Measurements from ENCODE around the gene RBMS3.
"Not testable (repeated sequence)": the region's sequence is repeated elsewhere in the genome, so short reads cannot be mapped to it uniquely, and the experiment has no call there.

RBMS3 gene

DNA sequence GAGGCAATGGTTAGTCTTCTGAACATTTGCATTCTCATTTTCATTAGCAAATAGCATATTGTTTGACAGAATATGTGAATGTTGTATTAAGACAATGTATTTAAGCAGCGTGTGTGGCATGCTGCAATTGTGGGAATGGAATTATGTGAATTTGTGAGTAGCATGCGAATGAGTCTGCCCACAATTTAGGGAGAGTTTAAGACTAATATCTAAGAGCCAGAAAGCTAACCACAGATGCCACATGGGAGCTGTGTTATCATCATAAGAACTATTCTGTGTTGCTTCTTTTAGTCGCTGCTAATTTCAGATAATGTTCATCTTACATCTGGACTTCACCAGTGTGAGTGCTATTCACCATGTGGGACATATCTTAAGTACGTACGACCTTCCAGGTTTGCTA is 494.5 kb downstream of the RBMS3 start:
- no peak for DNase-seq (ENCODE audit: low spot score)

DNA sequence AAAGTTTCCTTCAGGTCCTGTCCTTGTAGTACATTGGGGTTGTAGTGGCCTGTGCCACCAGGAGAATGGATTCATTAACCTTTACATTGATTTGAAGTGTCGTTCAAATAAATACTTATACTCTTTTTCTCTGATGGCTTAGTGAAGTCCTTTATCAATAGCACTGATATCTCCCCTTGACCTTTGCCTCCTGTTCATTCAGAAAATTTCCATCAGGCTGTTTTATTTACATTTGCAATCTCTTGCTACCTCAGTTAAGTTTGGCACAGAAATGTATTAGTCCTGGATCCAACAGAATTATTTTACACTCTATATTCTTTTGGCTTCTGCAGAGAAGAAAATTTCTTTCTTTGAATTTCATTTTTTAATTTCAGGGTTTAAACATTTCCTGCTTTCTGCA is 497.0 kb downstream of the RBMS3 start:
- DNase-seq (ENCODE audit: low spot score) = no peak

DNA sequence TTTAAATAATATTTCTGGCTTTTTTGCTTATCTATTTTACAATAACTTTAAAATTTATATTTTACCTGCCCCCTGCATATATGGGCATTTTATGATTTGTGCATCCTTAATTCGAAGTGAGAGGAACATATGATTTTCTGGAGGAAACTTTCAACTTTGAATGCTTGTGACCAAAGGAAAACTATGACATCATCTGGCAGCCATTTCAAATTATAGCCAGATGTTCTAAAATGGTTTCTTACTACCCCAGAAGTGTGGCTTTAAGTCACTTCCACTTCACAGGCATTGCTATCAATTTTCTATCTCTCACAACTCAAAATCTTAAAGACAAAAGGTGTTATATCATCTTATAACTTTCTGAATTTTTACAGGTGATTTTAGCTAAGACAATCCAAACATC is 508.8 kb downstream of the RBMS3 start:
- DNase-seq (ENCODE audit: low spot score) = no peak

DNA sequence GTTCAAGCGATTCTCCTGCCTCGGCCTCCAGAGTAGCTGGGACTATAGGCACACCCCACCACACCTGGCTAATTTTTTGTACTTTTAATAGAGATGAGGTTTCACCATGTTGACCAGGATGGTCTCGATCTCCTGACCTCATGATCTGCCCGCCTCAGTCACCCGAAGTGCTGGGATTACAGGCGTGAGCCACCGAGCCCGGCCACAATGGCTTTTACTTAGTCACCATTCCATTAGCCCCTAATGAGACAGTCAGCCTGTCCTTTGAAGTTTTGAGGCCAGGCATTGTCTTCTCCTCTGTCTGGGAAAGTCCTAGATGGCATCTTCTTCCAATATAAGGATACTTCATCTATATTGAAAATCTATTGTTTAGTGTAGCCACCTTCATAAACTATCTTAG is 515.9 kb downstream of the RBMS3 start:
- no peak for DNase-seq (ENCODE audit: low spot score)

DNA sequence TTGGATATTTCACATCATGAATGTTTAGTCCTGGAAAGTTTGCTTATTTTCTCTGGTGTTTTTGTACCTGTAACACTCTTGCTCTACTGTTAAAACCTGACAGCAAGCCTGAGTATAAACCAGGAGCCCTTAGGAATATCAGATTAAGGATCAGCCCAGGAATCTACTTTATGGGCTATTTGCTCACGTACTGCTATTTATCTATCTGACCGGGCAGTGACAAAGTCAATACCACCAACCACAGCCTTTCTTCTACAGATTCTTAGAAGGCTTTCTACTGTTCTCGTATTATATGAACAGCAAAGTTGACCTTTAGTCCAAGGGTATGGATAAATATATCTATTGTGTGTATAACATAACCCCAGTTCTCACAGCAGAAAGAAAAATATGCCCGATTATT is 521.2 kb downstream of the RBMS3 start:
- DNase-seq (ENCODE audit: low spot score) = no peak

DNA sequence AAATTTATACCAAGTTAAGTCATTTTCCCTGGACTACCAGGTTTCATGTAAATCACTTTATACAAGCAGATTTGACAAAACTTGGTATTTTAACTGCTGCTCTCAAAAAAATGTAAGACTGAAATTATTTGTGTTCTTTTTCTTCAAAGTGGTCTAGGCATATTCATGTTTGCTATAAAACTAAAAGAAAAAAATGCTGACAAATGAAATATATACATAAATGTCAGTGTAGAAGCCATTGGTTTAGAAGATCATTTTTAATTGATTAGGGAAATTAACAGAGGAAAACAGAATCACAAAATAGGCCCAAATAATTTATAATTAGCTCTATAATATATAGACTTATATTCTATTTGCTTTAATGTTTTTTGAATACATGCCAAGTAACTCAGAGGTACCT is 523.2 kb downstream of the RBMS3 start:
- DNase-seq (ENCODE audit: low spot score) = no peak

DNA sequence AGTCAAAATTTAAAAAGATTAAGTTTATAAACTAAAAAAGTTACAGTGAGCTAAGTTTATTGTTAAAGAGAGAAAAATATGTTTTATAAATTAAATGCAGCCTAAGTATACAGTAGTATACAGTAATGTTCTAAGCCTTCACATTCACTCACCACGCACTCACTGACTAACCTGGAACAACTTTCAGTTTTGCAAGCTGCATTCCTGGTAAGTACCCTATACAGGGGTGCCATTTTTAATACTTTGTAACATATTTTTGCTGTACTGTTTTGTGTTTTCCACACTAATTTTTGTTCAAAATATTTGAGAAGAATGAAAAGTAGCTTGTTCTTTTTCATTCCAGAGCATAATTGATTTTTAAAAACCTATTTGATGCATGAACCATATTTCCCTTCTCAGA is 524.9 kb downstream of the RBMS3 start:
- no peak for DNase-seq (ENCODE audit: low spot score)

DNA sequence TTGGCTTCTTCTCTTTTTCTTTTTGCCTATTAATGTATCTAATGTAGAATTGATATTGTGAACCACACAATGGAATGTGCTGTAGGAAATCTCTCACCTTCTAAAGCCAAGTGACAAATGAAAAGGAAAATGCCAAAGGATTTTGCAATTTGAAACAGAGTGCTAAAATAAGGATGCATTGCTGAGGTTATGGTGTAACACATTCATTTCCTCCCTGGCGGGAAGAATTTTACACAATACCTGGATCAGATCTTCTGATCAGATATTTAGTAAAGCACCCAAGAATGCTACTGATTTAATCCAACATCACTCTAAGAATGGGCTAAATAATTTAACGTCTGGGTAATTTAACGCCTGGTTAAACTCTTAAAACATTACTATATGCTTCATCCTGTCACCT is 527.5 kb downstream of the RBMS3 start:
- DNase-seq (ENCODE audit: low spot score) = not testable (repeated sequence)

DNA sequence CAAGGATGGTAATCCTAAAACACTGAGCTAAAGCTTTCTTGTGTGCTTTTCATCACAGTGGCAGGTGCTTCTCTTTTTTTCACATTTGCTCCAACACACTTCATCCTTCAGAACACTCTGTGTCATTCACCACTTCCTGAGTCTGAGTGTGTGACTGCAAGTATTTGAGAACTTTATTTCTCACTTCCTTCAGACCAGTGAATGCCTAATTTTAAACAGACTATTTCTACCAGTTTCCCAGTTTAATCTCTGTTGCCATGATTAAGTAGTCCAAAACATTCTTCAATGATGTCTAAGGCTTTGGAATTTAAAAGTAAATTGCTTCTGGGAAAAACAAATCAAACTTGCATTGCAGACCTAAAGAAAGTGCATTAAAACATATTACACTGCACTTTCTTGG is 541.2 kb downstream of the RBMS3 start:
- no peak for DNase-seq (ENCODE audit: low spot score)

DNA sequence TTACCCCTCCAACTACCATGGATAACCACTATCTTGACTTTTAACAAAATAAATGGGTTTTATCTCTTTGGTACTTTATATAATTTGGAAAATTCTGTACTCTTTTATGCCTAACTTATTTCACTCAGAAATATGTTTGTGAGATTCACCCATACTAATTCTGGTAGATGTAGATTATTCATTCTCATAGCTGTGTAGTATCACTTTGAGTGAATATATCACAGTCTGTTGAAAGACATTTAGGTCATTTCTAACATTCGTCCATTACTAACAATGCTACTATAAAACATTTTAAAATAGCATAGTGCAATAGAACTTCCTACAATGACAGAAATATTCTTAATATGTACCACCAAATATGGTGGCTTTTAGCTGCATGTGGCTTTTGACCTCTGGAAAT is 542.4 kb downstream of the RBMS3 start:
- DNase-seq (ENCODE audit: low spot score) = no peak

DNA sequence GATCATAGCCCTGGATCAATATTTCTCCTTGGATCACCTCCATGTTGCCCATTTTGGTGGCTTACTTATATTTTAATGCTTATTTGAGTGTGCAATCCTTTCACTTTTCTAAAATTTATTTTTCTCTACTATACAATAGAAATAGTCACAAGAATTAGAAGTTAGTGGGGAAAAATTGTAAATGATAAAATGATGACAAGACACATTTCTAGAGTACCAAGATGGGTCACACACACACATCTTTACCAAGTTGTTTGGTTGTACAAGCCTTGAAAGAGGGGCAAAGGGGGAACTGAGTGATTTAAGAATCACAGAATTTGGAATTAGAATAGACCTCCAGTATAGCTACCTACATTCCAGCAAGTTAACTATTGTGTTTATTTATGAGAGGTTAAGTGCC is 545.8 kb downstream of the RBMS3 start:
- no peak for DNase-seq (ENCODE audit: low spot score)

DNA sequence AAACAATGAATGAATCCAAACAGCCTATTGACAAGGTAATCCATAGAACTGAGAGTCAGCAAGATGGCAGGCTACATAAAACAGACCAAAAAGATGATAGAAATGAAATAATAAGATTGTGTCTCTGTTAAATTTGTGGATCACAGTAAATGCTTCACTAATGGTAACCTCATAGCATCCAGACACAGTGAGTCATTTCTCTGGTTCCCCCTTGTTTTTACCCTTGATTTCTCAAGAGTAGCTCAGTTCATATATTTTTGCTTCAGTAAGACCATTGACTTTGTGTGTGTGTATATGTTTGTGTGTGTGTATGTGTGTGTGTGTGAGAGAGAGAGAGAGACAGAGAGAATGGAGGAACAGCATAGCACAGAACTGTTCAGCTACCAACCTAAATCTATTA is 546.9 kb downstream of the RBMS3 start:
- no peak for DNase-seq (ENCODE audit: low spot score)

DNA sequence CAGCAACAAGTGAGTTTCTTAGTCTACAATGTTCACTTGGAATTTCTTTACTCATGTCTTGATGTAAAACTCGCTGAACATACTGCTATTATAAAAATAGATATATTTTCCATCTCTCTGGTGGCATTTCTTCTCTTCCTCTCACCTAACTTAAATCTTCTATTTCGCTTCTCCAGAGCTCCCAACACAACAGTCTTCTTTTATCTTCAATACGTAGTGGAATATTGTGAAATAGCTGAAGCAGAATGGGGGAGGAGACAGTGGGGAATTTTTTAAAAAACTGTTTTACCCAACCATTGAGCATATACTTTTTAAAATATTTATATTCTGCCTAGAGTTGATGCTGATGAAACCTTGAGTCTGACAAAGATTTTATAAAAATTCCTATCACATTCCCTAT is 548.5 kb downstream of the RBMS3 start:
- DNase-seq (ENCODE audit: low spot score) = no peak

DNA sequence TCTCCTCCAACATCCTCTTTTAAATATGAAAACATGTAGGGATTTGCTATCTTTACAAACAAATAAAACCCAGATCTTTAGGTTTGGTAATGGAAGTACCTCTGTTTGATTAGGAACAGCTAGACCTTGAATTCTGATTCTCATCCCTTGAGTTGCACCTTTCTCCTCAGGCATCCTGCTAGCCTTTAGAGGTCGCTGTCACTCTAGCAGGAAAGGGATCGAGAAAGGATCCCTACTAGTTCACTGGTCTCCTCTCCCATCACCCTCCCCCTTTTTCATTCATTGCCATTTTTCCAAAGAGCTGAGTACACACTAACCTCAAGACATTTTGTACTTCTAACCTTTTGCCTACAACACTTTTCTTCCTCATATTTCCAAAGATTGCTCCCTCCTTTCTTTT is 569.8 kb downstream of the RBMS3 start:
- DNase-seq (ENCODE audit: low spot score) = peak; percentile 20

DNA sequence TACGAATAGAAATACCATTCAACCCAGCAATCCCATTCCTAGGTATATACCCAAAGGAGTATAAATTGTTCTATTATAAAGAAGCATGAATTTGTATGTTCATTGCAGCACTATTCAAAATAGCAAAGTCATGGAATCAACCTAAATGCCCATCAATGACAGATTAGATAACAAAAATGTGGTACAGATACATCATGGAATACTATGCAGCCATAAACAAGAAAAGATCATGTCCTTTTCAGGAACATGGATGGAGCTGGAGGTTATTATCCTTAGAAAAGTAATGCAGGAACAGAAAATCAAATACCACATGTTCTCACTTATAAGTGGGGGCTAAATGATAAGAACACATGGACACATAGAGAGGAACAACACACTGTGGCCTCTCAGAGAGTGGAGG is 571.9 kb downstream of the RBMS3 start:
- no peak for DNase-seq (ENCODE audit: low spot score)

DNA sequence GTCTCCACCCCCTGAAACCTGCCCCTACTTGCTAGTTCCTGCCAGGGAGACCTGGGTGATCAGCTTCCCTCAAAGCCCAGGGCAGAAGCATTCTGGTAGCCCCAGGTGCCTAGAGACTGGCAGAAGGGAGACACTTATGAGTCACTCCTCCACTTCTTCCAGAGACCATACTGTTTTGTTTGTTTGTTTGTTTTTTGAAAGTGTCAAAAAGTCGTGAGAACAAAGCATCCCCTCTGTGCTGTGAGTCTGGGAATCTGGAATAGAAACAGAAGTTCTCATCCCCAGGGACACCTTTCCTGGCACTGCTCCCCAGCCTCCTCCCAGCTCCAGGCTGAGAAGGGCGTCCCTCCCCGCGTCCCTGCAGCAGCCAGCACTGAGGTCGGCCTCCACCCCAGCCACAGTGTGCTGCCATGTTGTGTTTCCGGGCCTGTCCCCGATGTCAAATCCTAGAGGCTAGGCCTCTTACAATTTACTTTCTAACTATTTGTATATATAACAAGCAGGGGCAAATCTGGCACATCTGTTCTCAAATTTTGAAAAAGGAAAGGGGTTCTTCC is 573.0 kb downstream of the RBMS3 start:
- DNase-seq (ENCODE audit: low spot score) = no peak

DNA sequence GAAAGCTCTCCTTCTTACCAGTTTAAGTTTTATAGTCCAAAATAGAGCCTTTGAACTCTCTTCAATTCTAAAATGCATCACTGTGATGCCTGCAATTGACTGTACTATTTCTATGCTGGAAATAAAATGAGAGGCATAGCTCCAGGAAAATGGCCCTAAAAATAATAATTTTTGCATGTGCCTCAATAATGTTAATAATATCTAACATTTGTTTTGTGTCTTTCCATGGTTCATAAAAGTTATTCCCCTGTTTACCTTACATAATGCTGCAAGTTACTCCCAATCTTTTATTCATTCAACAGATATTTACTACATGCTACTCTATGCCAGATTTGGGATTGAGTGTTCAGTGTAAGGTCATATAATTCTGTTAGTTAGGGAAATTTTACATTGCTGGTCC is 574.0 kb downstream of the RBMS3 start:
- DNase-seq (ENCODE audit: low spot score) = no peak

DNA sequence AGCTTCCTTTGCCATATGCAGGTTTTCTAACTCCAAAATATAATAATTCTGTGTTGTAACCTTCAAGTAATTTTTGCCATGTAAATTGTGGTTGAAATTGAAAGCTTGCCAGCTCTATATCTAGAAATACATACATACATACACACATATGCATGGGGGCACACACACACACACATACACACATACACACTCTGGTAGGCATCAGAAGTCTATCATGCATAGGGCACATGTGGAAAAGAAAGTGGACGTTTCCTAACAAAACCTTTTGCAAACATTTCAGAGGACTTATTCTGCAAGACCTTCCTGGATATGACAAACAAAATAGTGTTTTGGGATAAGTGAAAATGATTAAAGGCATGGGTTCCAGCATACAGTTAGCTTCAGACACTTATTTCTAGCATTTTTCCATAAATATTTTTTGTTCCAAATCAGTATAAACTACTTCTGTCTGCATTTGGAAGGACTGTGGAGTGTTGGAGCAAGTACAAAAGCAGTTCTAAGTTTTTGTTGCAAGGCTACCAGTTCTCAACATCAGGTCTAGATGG is 578.9 kb downstream of the RBMS3 start:
- no peak for DNase-seq (ENCODE audit: low spot score)

DNA sequence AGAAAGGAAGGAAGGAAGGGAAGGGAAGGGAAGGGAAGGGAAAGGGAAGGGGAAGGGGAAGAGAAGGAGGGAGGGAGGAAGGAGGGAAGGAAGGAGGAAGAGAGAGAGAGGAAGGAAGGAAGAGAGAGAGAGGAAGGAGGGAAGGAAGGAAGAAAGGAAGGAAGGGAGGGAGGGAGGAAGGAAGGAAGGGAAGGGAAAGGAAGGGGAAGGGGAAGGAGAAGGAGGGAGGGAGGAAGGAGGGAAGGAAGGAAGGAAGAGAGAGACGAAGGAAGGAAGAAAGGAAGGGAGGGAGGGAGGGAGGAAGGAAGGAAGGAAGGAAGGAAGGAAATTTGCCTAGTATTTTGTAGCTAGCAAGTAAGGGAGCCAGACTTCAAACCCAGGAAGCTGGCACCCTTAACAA is 583.9 kb downstream of the RBMS3 start:
- DNase-seq (ENCODE audit: low spot score) = no peak

DNA sequence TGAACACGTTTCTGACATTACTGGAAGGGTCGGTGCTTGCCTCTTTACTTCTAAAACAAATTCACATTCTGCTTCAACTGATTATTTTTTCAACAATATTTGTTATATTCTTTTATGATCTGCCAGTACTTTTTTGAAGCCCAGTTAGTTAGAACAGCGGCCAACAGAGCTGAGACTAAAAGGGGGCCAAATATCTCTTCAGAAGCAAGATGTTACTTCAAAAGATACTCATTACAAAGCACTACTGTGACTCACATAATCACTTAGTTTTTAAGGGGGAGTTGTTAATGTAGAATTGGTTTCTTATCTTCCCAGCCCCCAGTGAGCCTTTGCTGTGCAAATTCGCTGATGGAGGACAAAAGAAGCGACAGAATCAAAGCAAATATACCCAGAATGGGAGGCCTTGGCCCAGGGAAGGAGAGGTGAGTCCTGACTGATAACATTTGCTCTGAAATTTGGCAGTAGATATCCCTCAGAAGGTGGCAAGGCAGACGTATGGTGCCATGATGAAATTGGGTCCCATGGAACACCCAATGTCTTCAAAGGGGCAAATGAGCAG is 587.8 kb downstream of the RBMS3 start:
- DNase-seq (ENCODE audit: low spot score) = peak; percentile 13

DNA sequence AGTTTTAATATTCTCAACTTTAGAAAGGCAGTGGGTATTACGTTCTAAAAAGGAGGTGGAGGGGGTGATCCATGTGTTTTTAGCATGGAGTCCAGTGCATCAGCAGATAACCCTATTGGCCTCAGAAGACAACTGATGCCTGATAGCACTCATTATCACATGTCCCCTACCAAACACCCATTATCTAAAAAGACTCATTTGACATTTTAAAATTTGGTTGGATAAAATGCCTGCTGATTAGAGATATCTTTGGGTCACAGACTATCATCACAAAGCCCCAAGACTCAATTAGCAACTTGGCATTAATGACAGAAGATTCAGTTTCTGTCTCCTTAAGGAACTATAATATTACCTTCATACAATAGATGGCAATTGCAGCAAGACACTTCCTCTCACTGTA is 589.3 kb downstream of the RBMS3 start:
- no peak for DNase-seq (ENCODE audit: low spot score)

DNA sequence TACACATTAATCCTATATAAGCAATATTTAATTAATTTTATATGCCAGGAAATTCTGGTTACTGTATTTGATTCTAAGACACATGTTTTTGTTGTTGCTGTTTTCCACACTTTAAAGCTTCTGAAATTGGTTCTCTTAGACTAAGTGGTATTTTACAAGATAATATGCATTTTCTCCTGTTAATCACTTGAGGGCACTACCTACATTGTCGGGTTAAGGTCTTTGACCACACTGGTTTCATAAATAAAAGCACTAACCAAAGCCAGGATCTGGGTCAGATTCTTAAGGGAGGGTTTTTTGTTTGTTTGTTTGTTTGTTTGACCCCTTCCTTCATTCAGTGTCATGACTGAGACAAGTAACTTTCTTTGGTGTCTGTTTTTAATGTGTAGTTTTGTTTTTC is 590.2 kb downstream of the RBMS3 start:
- peak; percentile 5 for DNase-seq (ENCODE audit: low spot score)

DNA sequence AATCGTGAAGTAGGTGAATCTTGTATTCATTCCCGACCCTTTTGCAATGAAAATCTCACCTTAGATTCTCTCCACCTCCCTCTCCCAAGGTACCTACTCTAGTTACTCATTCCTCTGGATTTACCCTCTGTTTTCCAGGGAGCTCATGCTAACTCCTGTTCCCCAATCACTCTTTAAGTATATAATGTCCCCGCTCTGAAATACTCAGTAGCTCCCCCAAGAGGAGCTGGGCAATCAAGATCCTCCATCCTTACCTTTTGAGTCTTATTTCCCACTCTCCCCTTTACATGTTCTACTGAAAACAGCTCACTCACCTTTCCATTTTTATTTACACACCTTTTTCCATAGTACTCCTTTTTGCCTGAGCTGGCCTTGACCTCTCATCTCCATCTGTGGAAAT is 599.9 kb downstream of the RBMS3 start:
- DNase-seq (ENCODE audit: low spot score) = peak; percentile 21

DNA sequence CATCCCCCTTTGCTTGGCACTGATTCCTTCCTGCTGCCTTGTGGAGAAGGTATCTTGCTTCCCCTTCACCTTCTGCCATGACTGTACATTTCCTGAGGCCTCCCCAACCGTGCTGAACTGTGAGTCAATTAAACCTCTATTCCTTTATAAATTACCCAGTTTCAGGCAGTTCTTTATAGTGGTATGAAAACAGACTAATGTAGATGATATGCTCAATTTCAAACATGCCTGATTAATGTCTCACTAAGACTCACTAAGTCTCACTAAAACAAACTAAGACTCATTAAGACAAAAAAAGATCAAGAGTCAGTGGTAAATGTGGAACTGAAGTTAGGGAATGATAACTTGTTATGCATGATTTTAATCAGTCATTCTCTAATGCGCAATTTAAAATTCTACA is 606.6 kb downstream of the RBMS3 start:
- DNase-seq (ENCODE audit: low spot score) = no peak
